Measurements from ENCODE around the gene KRT73.

Gene KRT73
- 0 to 16.8 (median 0.42) reads per million in 9 experiments for total RNA-seq

GRCh38 chr12:52618216-52618615, at the start of gene KRT73:
TSS of gene KRT73 (minus strand) at chr12:52618559. CDS start at chr12:52618524, 35 bp downstream.
- Mint-ChIP-seq H3K4me1 (ENCODE audit: low read depth in 2 of 2) (peaks cover 12 to 14% of the 10 kb centered on the region in 2 donors), H3K9me3 (no peaks in the 10 kb centered on the region), H3K4me3 (no peak within 1 kb of the TSS), H3K27ac (no peak within 1 kb of the TSS), H3K36me3 (ENCODE audit: insufficient read depth) (no peaks in the 10 kb centered on the region), H3K27me3 (peaks cover 8 to 46% of the 10 kb centered on the region in 2 donors)
- ATAC-seq (replicated peaks) (no peak), DNase-seq (no peak)

GRCh38 chr12:52667931-52668330, 49.6 kb upstream of the KRT73 start:
- H3K4me3 Mint-ChIP-seq, result no peak overlapping the region
- no peak overlapping the region for H3K27ac Mint-ChIP-seq
- H3K27me3 Mint-ChIP-seq, result peaks cover 0 to 28% of the 10 kb centered on the region in 2 donors
- H3K4me1 Mint-ChIP-seq (ENCODE audit: low read depth in 2 of 2), result peaks cover 0 to 1% of the 10 kb centered on the region in 2 donors
- no peaks in the 10 kb centered on the region for H3K9me3 Mint-ChIP-seq
- H3K36me3 Mint-ChIP-seq (ENCODE audit: insufficient read depth), result no peaks in the 10 kb centered on the region
- no peak for ATAC-seq (replicated peaks)
- DNase-seq, result no peak

GRCh38 chr12:52667509-52667908, 49.1 kb upstream of the KRT73 start:
- DNase-seq (no peak), ATAC-seq (replicated peaks) (no peak)
- H3K4me3 Mint-ChIP-seq, result no peak overlapping the region
- H3K27me3 Mint-ChIP-seq, result peaks cover 0 to 28% of the 10 kb centered on the region in 2 donors
- H3K4me1 Mint-ChIP-seq (ENCODE audit: low read depth in 2 of 2), result peaks cover 2 to 6% of the 10 kb centered on the region in 2 donors
- H3K9me3 Mint-ChIP-seq, result no peaks in the 10 kb centered on the region
- H3K36me3 Mint-ChIP-seq (ENCODE audit: insufficient read depth), result no peaks in the 10 kb centered on the region
- H3K27ac Mint-ChIP-seq, result no peak overlapping the region

GRCh38 chr12:52666471-52666870, 48.1 kb upstream of the KRT73 start:
- Mint-ChIP-seq H3K4me3 (no peak overlapping the region), H3K27ac (no peak overlapping the region), H3K27me3 (peaks cover 0 to 28% of the 10 kb centered on the region in 2 donors), H3K4me1 (ENCODE audit: low read depth in 2 of 2) (peaks cover 9 to 11% of the 10 kb centered on the region in 2 donors), H3K9me3 (no peaks in the 10 kb centered on the region), H3K36me3 (ENCODE audit: insufficient read depth) (no peaks in the 10 kb centered on the region)
- DNase-seq (no peak), ATAC-seq (replicated peaks) (no peak)

- no peak for DNase-seq
These were observed 45.1 kb upstream of the KRT73 start for GRCh38 chr12:52663420-52663819.

GRCh38 chr12:52662918-52663229, 44.5 kb upstream of the KRT73 start:
- ATAC-seq (replicated peaks) (no peak), DNase-seq (no peak)
- H3K27ac Mint-ChIP-seq, result peak overlapping the region; percentile 71 to 73
- no peak overlapping the region for H3K4me3 Mint-ChIP-seq
- peaks cover 0 to 41% of the 10 kb centered on the region in 2 donors for H3K27me3 Mint-ChIP-seq
- no peaks in the 10 kb centered on the region for H3K9me3 Mint-ChIP-seq
- no peaks in the 10 kb centered on the region for H3K36me3 Mint-ChIP-seq (ENCODE audit: insufficient read depth)
- peaks cover 9 to 16% of the 10 kb centered on the region in 2 donors for H3K4me1 Mint-ChIP-seq (ENCODE audit: low read depth in 2 of 2)

More at GRCh38 chr12:52663420-52663819, 45.1 kb upstream of the KRT73 start:
- ATAC-seq (replicated peaks), result no peak
- Mint-ChIP-seq H3K27ac (no peak overlapping the region), H3K36me3 (ENCODE audit: insufficient read depth) (no peaks in the 10 kb centered on the region), H3K9me3 (no peaks in the 10 kb centered on the region), H3K4me1 (ENCODE audit: low read depth in 2 of 2) (peaks cover 9 to 16% of the 10 kb centered on the region in 2 donors), H3K4me3 (no peak overlapping the region), H3K27me3 (peaks cover 0 to 35% of the 10 kb centered on the region in 2 donors)

- peaks cover 0 to 46% of the 10 kb centered on the region in 2 donors for H3K27me3 Mint-ChIP-seq
- ATAC-seq (replicated peaks) (peak; percentile 77), DNase-seq (no peak)
- peak overlapping the region; percentile 15 to 26 for H3K4me3 Mint-ChIP-seq
- H3K9me3 Mint-ChIP-seq, result no peaks in the 10 kb centered on the region
- peaks cover 9 to 20% of the 10 kb centered on the region in 2 donors for H3K4me1 Mint-ChIP-seq (ENCODE audit: low read depth in 2 of 2)
- H3K27ac Mint-ChIP-seq, result peak overlapping the region; percentile 71 to 73
- H3K36me3 Mint-ChIP-seq (ENCODE audit: insufficient read depth), result no peaks in the 10 kb centered on the region
These were observed 43.9 kb upstream of the KRT73 start for GRCh38 chr12:52662093-52662917.

GRCh38 chr12:52661668-52662067, 43.3 kb upstream of the KRT73 start:
- peak overlapping the region; percentile 71 to 73 for H3K27ac Mint-ChIP-seq
- no peak for DNase-seq
- H3K36me3 Mint-ChIP-seq (ENCODE audit: insufficient read depth), result no peaks in the 10 kb centered on the region
- no peak for ATAC-seq (replicated peaks)
- peaks cover 9 to 20% of the 10 kb centered on the region in 2 donors for H3K4me1 Mint-ChIP-seq (ENCODE audit: low read depth in 2 of 2)
- H3K4me3 Mint-ChIP-seq, result no peak overlapping the region
- H3K27me3 Mint-ChIP-seq, result peaks cover 0 to 51% of the 10 kb centered on the region in 2 donors
- H3K9me3 Mint-ChIP-seq, result no peaks in the 10 kb centered on the region

GRCh38 chr12:52660934-52661499, 42.7 kb upstream of the KRT73 start:
- DNase-seq (no peak), ATAC-seq (replicated peaks) (no peak)
- no peak overlapping the region for H3K27ac Mint-ChIP-seq
- no peak overlapping the region for H3K4me3 Mint-ChIP-seq
- no peaks in the 10 kb centered on the region for H3K9me3 Mint-ChIP-seq
- no peaks in the 10 kb centered on the region for H3K36me3 Mint-ChIP-seq (ENCODE audit: insufficient read depth)
- peaks cover 9 to 20% of the 10 kb centered on the region in 2 donors for H3K4me1 Mint-ChIP-seq (ENCODE audit: low read depth in 2 of 2)
- H3K27me3 Mint-ChIP-seq, result peaks cover 0 to 57% of the 10 kb centered on the region in 2 donors

- peak overlapping the region in 1 of 2 donors; percentile 86 for H3K27ac Mint-ChIP-seq
These were observed 41.6 kb upstream of the KRT73 start for GRCh38 chr12:52659951-52660350.

GRCh38 chr12:52659395-52659794, 41.0 kb upstream of the KRT73 start:
- ATAC-seq (replicated peaks), result no peak
- Mint-ChIP-seq H3K4me3 (no peak overlapping the region), H3K27me3 (peaks cover 0 to 66% of the 10 kb centered on the region in 2 donors), H3K36me3 (ENCODE audit: insufficient read depth) (no peaks in the 10 kb centered on the region), H3K9me3 (no peaks in the 10 kb centered on the region), H3K4me1 (ENCODE audit: low read depth in 2 of 2) (peaks cover 9 to 20% of the 10 kb centered on the region in 2 donors), H3K27ac (peak overlapping the region in 1 of 2 donors; percentile 86)
- DNase-seq, result no peak

More at GRCh38 chr12:52659951-52660350, 41.6 kb upstream of the KRT73 start:
- no peaks in the 10 kb centered on the region for H3K36me3 Mint-ChIP-seq (ENCODE audit: insufficient read depth)
- peaks cover 0 to 66% of the 10 kb centered on the region in 2 donors for H3K27me3 Mint-ChIP-seq
- DNase-seq (no peak), ATAC-seq (replicated peaks) (no peak)
- no peaks in the 10 kb centered on the region for H3K9me3 Mint-ChIP-seq
- no peak overlapping the region for H3K4me3 Mint-ChIP-seq
- peaks cover 9 to 20% of the 10 kb centered on the region in 2 donors for H3K4me1 Mint-ChIP-seq (ENCODE audit: low read depth in 2 of 2)

- ATAC-seq (replicated peaks) (no peak), DNase-seq (no peak)
- Mint-ChIP-seq H3K4me3 (no peak overlapping the region), H3K36me3 (ENCODE audit: insufficient read depth) (no peaks in the 10 kb centered on the region), H3K4me1 (ENCODE audit: low read depth in 2 of 2) (peaks cover 9 to 20% of the 10 kb centered on the region in 2 donors), H3K9me3 (no peaks in the 10 kb centered on the region), H3K27ac (peak overlapping the region in 1 of 2 donors; percentile 38), H3K27me3 (peaks cover 5 to 64% of the 10 kb centered on the region in 2 donors)
These were observed 39.8 kb upstream of the KRT73 start for GRCh38 chr12:52658196-52658595.

- ATAC-seq (replicated peaks) (no peak), DNase-seq (no peak)
- Mint-ChIP-seq H3K4me3 (no peak overlapping the region), H3K27ac (peak overlapping the region in 1 of 2 donors; percentile 35), H3K36me3 (ENCODE audit: insufficient read depth) (no peaks in the 10 kb centered on the region), H3K27me3 (peaks cover 5 to 64% of the 10 kb centered on the region in 2 donors), H3K9me3 (no peaks in the 10 kb centered on the region), H3K4me1 (ENCODE audit: low read depth in 2 of 2) (peaks cover 5 to 13% of the 10 kb centered on the region in 2 donors)
These were observed 39.0 kb upstream of the KRT73 start for GRCh38 chr12:52657250-52657902.
